GM12872 (cell line): ENCODE measurements around the gene LRRC2.

Experiments used
- TF ChIP-seq, protein P1 (sequence below): IDR thresholded peaks from 3 replicates; pipeline ENCODE4 v1.5.1; 2011; ENCODE audit warnings: low read depth, mild to moderate bottlenecking, low read length, moderate library complexity; ENCODE audit not compliant: insufficient read depth

LRRC2 gene

DNA sequence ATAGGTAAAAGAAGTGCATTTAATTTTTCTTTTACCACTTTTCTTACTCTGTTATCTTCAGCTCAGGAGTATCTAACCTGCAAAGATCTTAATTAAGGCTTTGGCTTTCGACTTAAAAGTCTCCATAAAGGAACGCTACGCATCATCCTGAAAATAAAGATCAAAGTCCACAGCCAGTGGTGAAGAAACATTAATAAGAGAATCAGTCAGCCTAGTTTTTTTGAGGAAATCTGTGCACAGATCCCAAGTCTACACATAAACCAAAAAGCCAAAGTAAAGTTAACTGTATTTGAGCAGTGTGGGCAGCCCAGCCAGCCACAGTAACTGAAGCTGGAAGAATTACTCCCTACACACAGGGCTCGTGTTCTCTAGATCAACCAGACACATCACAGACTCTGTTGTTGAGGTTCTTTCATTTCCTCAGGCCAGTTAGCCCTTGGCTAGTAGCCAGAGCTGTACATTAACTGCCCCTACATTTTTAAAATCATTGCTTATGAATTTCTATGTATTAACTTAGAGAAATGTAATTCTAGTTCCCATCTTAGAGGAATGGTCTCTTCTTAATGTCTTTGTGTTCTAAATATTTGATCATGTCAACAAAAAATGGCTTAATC, 6.9 kb downstream of the LRRC2 start:
- TF ChIP-seq, protein P1, sequence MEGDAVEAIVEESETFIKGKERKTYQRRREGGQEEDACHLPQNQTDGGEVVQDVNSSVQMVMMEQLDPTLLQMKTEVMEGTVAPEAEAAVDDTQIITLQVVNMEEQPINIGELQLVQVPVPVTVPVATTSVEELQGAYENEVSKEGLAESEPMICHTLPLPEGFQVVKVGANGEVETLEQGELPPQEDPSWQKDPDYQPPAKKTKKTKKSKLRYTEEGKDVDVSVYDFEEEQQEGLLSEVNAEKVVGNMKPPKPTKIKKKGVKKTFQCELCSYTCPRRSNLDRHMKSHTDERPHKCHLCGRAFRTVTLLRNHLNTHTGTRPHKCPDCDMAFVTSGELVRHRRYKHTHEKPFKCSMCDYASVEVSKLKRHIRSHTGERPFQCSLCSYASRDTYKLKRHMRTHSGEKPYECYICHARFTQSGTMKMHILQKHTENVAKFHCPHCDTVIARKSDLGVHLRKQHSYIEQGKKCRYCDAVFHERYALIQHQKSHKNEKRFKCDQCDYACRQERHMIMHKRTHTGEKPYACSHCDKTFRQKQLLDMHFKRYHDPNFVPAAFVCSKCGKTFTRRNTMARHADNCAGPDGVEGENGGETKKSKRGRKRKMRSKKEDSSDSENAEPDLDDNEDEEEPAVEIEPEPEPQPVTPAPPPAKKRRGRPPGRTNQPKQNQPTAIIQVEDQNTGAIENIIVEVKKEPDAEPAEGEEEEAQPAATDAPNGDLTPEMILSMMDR: no peak

DNA sequence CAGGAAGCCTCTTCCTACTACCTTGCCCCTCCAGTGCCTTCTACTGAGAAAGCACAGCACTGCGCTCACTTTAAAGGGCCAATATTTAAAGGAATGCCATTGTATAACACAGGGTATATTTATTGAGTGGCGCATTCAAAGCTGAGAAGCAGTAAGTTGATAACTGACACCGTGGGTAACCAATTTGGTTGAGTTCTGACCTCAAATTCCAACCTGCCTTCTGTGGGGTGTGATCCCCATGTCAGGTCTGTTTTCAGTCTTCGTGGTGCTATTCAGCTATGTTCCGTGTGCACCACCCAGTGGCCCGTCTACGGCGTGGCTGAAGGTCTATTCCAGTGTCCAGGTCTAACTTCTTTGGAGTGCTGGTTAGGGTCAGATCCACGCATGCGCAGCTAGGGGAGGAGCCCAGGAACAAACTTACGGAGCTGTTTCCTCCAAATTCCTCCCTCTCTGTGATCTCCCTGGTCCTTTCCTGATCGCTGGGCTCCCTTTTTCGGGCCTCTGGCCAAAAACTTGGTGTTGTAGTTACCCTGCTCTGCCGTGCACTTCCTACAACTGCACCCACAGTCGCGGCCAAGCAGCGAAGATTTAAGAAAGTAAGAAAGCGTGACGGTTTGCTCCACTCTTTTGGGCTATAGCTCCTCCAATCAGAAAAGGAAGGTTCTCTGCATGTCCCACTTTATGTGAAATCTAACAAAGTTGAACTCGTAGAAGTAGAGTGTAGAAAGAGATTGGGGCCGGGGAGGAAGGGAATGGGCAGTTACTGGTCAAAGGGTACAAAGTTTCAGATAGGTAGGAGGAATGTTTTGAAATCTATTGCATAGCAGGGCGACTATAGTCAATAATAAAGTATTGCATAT, 7.7 kb downstream of the LRRC2 start:
- TF ChIP-seq, protein P1: peak; percentile 85

DNA sequence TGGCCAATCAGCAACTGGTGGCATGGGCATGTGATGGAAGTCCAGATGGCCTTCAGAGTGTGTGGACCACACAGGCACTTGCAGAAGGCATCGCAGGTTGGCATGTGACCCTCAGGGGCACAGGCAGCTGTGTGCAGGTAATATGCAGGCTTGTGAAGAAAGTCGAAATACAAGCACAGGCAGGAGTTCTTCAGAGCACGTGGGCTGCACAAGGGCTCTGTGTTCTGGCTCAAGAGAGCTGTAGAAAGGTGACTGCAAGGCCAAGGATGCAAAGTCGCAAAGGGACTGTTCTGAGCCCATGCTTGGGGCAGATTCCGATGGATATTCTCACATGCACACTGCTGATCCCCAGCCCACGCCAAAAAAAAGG, 8.3 kb downstream of the LRRC2 start:
- TF ChIP-seq, protein P1: no peak

DNA sequence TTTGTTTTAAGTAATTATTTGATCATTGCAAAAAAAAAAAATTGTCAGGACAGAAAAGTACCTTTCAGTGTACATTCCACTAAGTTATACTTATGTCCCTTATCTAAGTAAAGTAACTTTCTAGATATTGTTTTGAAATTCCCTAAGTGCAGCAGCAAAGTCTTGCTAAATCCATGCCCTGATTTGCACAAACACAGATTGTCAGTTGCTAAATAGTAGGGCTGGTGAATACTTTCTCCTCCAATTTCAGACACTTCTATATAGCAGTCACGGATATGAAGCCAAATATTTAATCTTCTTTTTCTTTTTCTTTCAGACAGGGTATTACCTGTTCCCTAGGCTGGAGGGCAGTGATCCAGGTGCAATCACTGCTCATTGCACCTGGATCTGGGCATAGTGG, 12.9 kb downstream of the LRRC2 start:
- TF ChIP-seq, protein P1: no peak

DNA sequence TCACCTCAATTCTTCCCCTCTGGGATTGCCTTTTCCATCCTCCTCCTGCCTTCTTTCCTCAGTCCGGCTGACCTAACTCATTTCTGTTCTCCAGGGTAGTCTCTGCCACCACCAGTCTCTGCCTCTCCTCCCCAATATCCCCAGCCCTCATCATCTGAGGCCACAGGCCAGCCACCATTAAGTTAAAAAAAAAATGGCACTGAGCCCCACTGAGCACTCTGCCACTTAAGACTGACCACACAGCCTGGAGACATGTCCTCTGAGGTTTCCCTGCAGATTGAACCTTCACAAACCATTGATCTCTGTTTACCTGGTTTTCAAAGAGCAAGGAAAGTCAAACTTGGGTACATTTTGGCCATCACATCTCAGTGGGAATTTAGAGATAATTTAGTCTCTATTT, 13.6 kb downstream of the LRRC2 start:
- TF ChIP-seq, protein P1: no peak

DNA sequence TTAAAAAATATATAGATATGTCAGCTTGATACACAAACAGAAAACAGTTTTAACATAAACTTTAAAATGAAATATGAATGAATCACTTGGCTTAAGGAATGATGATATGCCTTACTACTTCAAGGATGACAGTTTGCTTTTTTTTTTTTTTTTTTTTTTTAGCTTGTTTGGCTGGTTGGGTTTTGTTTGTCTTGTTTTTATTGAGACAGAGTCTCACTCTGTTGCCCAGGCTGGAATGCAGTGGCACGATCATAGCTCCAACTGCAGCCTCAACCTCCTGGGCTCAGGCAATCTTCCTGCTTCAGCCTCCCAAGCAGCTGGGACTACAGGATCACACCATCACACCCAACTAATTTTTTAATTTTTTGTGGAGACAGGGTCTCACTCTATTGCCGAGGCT, 14.5 kb downstream of the LRRC2 start:
- TF ChIP-seq, protein P1: no peak

DNA sequence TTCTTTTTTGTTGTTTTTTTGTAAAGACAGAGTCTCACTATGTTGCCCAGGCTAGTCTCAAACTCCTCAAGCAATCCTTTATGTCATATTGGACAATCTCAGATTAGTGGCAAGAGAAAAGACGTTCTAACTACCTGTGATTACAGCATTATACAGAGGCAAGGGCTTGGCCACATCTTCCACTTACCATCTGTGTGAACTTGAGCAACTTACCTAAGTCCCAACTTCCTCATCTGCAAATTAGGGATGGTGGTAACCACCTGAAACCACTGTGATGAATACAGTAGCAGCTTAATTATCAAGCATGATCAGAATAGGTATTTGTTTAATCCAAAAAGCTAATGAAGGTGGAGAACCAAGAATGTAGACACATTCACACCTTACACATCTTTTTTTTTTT, 16.1 kb downstream of the LRRC2 start:
- TF ChIP-seq, protein P1: no peak
